SK-N-SH (cell line): ENCODE data around the gene PPP2R5C. TPM values are rescaled to one million over a fixed set of nuclear protein-coding genes. Genes with fewer than 3 reads are reported as not detected.

Experiments
- CTCF ChIA-PET: fragments of 300-600, 350-600 bp; formaldehyde crosslinking; extraction: SDS; loops from one replicate; lab custom pipeline; 2021; lab: Yijun Ruan, JAX
- POLR2A ChIA-PET: fragments of 350-600 bp; sonication (Branson Sonifier 250); formaldehyde crosslinking; extraction: SDS; loops from one replicate; lab custom pipeline; 2020; ENCODE audit warnings: antibody characterized with exemption, inconsistent platforms; lab: Yijun Ruan, JAX
- DNase-seq: peaks from one replicate; pipeline ENCODE4 v3.0.0; 2012
- H2AFZ ChIP-seq: fragments of 200-600 bp; sonication (generic); 2 replicates; pipeline ENCODE4 v1.8.1; 2016; ENCODE audit warnings: antibody characterized with exemption, mild to moderate bottlenecking, low read depth
- H3F3A ChIP-seq: fragments of 200-600 bp; sonication (generic); replicated peaks from 2 replicates; pipeline ENCODE3; 2016; ENCODE audit warnings: antibody characterized with exemption, mild to moderate bottlenecking; ENCODE audit not compliant: insufficient read depth
- H3K27ac ChIP-seq, 2 experiments: fragments of 200-500 bp in 1 of 2; fragments of 200-600 bp in 1 of 2; sonication (Bioruptor generic) in 1 of 2; sonication (generic), shearing (Covaris generic) in 1 of 2; 2 replicates each; pipeline versions ENCODE4 v1.5.1 to v1.6.1; 2014 to 2016; ENCODE audit warnings: low read depth in 2 of 2, inconsistent platforms in 1 of 2, low read length in 1 of 2, mild to moderate bottlenecking in 1 of 2, mixed read lengths in 1 of 2
- H3K27me3 ChIP-seq: fragments of 200-600 bp; sonication (generic), shearing (Covaris generic); 2 replicates; pipeline ENCODE4 v1.6.1; 2016; ENCODE audit warnings: mixed run types; ENCODE audit not compliant: insufficient read depth
- H3K36me3 ChIP-seq, 2 experiments: fragments of 200-500 bp in 1 of 2; fragments of 200-600 bp in 1 of 2; sonication (Bioruptor generic) in 1 of 2; sonication (generic) in 1 of 2; replicated peaks in 1 of 2; 2 replicates each; pipeline versions ENCODE3 to v1.5.1; 2014 to 2016; ENCODE audit warnings: low read length in 1 of 2, mild to moderate bottlenecking in 1 of 2; ENCODE audit not compliant: insufficient read depth in 2 of 2, control insufficient read depth in 1 of 2
- H3K4me1 ChIP-seq, 2 experiments: fragments of 200-500 bp in 1 of 2; fragments of 200-600 bp in 1 of 2; sonication (Bioruptor generic) in 1 of 2; sonication (generic), shearing (Covaris generic) in 1 of 2; 2 replicates each; pipeline versions ENCODE4 v1.5.1 to v1.6.1; 2014 to 2016; ENCODE audit warnings: low read depth in 1 of 2, low read length in 1 of 2, mixed run types in 1 of 2; ENCODE audit not compliant: insufficient read depth in 2 of 2, control insufficient read depth in 1 of 2
- H3K4me2 ChIP-seq: fragments of 200-600 bp; sonication (generic), shearing (Covaris generic); 2 replicates; pipeline ENCODE4 v1.6.1; 2017; ENCODE audit warnings: mixed run types
- H3K4me3 ChIP-seq, 2 experiments: fragments of 200-500 bp in 1 of 2; fragments of 200-600 bp in 1 of 2; sonication (Bioruptor generic) in 1 of 2; sonication (generic), shearing (Covaris generic) in 1 of 2; 2 replicates each; pipeline versions ENCODE4 v1.5.1 to v1.8.1; 2014 to 2016; ENCODE audit warnings: low read depth in 2 of 2, inconsistent platforms in 1 of 2, low read length in 1 of 2, mild to moderate bottlenecking in 1 of 2, mixed read lengths in 1 of 2, moderate library complexity in 1 of 2
- H3K79me2 ChIP-seq: fragments of 200-600 bp; sonication (generic); 2 replicates; pipeline ENCODE4 v1.8.1; 2017; ENCODE audit warnings: mild to moderate bottlenecking; ENCODE audit not compliant: insufficient read depth
- H3K9ac ChIP-seq: fragments of 200-600 bp; sonication (generic); 2 replicates; pipeline ENCODE4 v1.6.1; 2017; ENCODE audit warnings: mixed run types
- H3K9me2 ChIP-seq: fragments of 200-600 bp; sonication (generic); 2 replicates; pipeline ENCODE4 v1.6.1; 2017; ENCODE audit warnings: mixed run types
- H3K9me3 ChIP-seq: fragments of 200-600 bp; sonication (generic); 2 replicates; pipeline ENCODE4 v1.6.1; 2017; ENCODE audit warnings: mixed run types, mild to moderate bottlenecking, moderate library complexity
- H4K20me1 ChIP-seq: fragments of 200-600 bp; sonication (generic); 2 replicates; pipeline ENCODE4 v1.6.1; 2017; ENCODE audit warnings: mild to moderate bottlenecking, mixed run types; ENCODE audit not compliant: insufficient read depth
- CHD2 ChIP-seq: fragments of 150-350 bp; IDR thresholded peaks from 2 replicates; pipeline ENCODE4 v1.6.1; 2018; ENCODE audit warnings: low read length; ENCODE audit not compliant: partially characterized antibody
- ELF1 ChIP-seq: IDR thresholded peaks from 2 replicates; pipeline ENCODE4 v1.4.0; 2012
- EP300 ChIP-seq, 2 experiments: IDR thresholded peaks; 2 replicates each; pipeline versions ENCODE4 v1.4.0 to v1.6.1; 2012; ENCODE audit warnings: borderline replicate concordance in 1 of 2, low read depth in 1 of 2, low read length in 1 of 2
- EZH2phosphoT487 ChIP-seq: fragments of 200-600 bp; sonication (generic); IDR thresholded peaks from 2 replicates; pipeline ENCODE4 v1.6.1; 2017; ENCODE audit warnings: low read depth, mixed run types, mild to moderate bottlenecking, antibody characterized with exemption, moderate library complexity, borderline replicate concordance
- FOSL2 ChIP-seq: IDR thresholded peaks from 2 replicates; pipeline ENCODE4 v1.4.0; 2012; ENCODE audit warnings: low read depth, mild to moderate bottlenecking, moderate library complexity, borderline replicate concordance
- FOXJ3 ChIP-seq: sonication (generic); formaldehyde crosslinking; IDR thresholded peaks from 2 replicates; pipeline ENCODE4 v1.5.1; 2020; ENCODE audit warnings: mild to moderate bottlenecking, missing genetic modification reagents
- FOXM1 ChIP-seq: IDR thresholded peaks from 2 replicates; pipeline ENCODE4 v1.4.0; 2012; ENCODE audit warnings: low read depth, mild to moderate bottlenecking
- MXI1 ChIP-seq: IDR thresholded peaks from 2 replicates; pipeline ENCODE4 v1.6.1; 2012; ENCODE audit warnings: mild to moderate bottlenecking, low read depth, low read length, improper control_type of control experiment
- NFIC ChIP-seq: IDR thresholded peaks from 2 replicates; pipeline ENCODE4 v1.4.0; 2012; ENCODE audit warnings: borderline replicate concordance
- NRF1 ChIP-seq: IDR thresholded peaks from 2 replicates; pipeline ENCODE4 v1.6.1; 2012; ENCODE audit warnings: low read depth, mild to moderate bottlenecking, low read length
- POLR2AphosphoS5 ChIP-seq: IDR thresholded peaks from 2 replicates; pipeline ENCODE4 v1.6.1; 2012; ENCODE audit warnings: low read depth, low read length
- RCOR1 ChIP-seq: fragments of 150-350 bp; IDR thresholded peaks from 2 replicates; pipeline ENCODE4 v1.6.1; 2017; ENCODE audit warnings: antibody characterized with exemption, low read length
- RFX5 ChIP-seq: IDR thresholded peaks from 2 replicates; pipeline ENCODE4 v1.6.1; 2012; ENCODE audit warnings: mild to moderate bottlenecking, improper control_type of control experiment, low read length
- SIN3A ChIP-seq: IDR thresholded peaks from 2 replicates; pipeline ENCODE4 v1.6.1; 2012; ENCODE audit warnings: low read depth, mild to moderate bottlenecking, low read length, moderate library complexity, borderline replicate concordance
- SMC3 ChIP-seq: IDR thresholded peaks from 2 replicates; pipeline ENCODE4 v1.6.1; 2012; ENCODE audit warnings: low read depth, low read length, improper control_type of control experiment
- TEAD4 ChIP-seq: IDR thresholded peaks from 2 replicates; pipeline ENCODE4 v1.4.0; 2012; ENCODE audit warnings: mild to moderate bottlenecking, borderline replicate concordance; ENCODE audit not compliant: insufficient read depth
- YY1 ChIP-seq: IDR thresholded peaks from 2 replicates; pipeline ENCODE4 v1.4.0; 2012; ENCODE audit warnings: low read depth, mild to moderate bottlenecking
- WGBS: methylation state at CpG from one replicate; pipeline ENCODE4 v1.1.6; 2017; ENCODE audit warnings: low lambda C conversion rate; 5-methylcytosine and 5-hydroxymethylcytosine counted together
- polyA plus RNA-seq, 3 experiments: library from polyadenylated mRNA; depleted of rRNA; stranded (reverse); fragments of >200 nt; gene quantifications; 2 replicates each; pipeline ENCODE4 v1.2.3, GENCODE V29; 2012
- TF ChIP-seq, protein P1 (sequence below): IDR thresholded peaks from 2 replicates; pipeline ENCODE4 v1.4.0; 2012; ENCODE audit warnings: low read depth, borderline replicate concordance
- TF ChIP-seq, protein P2 (sequence below): IDR thresholded peaks from 2 replicates; pipeline ENCODE4 v1.4.0; 2012; ENCODE audit warnings: low read depth
- TF ChIP-seq, protein P3 (sequence below): fragments of 200-600 bp; sonication (generic); IDR thresholded peaks from 2 replicates; pipeline ENCODE4 v1.6.1; 2017; ENCODE audit warnings: antibody characterized with exemption, mild to moderate bottlenecking, moderate library complexity
- TF ChIP-seq, protein P4 (sequence below): IDR thresholded peaks from 2 replicates; pipeline ENCODE4 v1.4.0; 2012; ENCODE audit warnings: low read depth, borderline replicate concordance

The PPP2R5C gene
- polyA plus RNA-seq, 1 of the 3 experiments (the other 2 are of a cell fraction): 43.7 TPM

DNA sequence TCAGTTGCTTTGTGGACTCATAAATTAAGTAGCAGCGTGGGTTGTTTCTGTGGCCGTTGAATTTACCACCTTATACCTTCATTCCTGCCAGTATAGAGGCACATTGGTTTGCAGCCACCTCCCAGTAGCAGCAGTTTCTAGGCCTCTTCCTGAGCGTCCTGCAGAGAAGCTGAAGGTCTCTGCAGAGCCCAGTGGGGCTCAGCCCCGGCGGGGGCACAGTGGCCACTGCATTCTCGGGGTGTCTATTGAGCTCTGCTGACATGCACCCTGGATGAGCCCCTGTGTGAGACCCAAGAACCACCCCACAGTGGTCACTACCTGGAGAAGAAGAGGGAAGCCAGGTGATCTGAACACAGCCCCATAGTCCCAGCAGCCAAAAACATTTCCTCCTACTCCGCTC is 145.1 kb downstream of the PPP2R5C start:
- 86% methylated on average over 5 of the region's 7 CpGs for WGBS
- no peak for DNase-seq
- ChIA-PET CTCF (interaction anchor here (0.9 to 1.2 kb wide), 2 partner anchors 14 to 136 kb away, joined by 3 read pairs; no protein-coding TSS in a partner anchor), POLR2A (no interaction called here)
- Histone ChIP-seq H3K27ac (no peak overlapping the region), H3K9me3 (no peaks in the 10 kb centered on the region), H3K79me2 (no peaks in the 10 kb centered on the region), H3K4me2 (no peak overlapping the region), H4K20me1 (no peaks in the 10 kb centered on the region), H3K4me3 (no peak overlapping the region), H2AFZ (no peak overlapping the region), H3F3A (no peaks in the 10 kb centered on the region), H3K9me2 (no peaks in the 10 kb centered on the region), H3K9ac (no peak overlapping the region), H3K36me3 (peaks cover 49 to 60% of the 10 kb centered on the region in 2 experiments), H3K4me1 (no peaks in the 10 kb centered on the region), H3K27me3 (no peaks in the 10 kb centered on the region)
- TF ChIP-seq SMC3 (no peak), RCOR1 (no peak), MXI1 (no peak), SIN3A (no peak), EZH2phosphoT487 (no peak), TEAD4 (no peak), ELF1 (no peak), POLR2AphosphoS5 (no peak), RFX5 (no peak), CHD2 (no peak), FOXM1 (no peak)
- TF ChIP-seq, protein P1, sequence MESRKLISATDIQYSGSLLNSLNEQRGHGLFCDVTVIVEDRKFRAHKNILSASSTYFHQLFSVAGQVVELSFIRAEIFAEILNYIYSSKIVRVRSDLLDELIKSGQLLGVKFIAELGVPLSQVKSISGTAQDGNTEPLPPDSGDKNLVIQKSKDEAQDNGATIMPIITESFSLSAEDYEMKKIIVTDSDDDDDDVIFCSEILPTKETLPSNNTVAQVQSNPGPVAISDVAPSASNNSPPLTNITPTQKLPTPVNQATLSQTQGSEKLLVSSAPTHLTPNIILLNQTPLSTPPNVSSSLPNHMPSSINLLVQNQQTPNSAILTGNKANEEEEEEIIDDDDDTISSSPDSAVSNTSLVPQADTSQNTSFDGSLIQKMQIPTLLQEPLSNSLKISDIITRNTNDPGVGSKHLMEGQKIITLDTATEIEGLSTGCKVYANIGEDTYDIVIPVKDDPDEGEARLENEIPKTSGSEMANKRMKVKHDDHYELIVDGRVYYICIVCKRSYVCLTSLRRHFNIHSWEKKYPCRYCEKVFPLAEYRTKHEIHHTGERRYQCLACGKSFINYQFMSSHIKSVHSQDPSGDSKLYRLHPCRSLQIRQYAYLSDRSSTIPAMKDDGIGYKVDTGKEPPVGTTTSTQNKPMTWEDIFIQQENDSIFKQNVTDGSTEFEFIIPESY: no peak
- TF ChIP-seq, protein P2, sequence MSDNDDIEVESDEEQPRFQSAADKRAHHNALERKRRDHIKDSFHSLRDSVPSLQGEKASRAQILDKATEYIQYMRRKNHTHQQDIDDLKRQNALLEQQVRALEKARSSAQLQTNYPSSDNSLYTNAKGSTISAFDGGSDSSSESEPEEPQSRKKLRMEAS: no peak
- TF ChIP-seq, protein P3, sequence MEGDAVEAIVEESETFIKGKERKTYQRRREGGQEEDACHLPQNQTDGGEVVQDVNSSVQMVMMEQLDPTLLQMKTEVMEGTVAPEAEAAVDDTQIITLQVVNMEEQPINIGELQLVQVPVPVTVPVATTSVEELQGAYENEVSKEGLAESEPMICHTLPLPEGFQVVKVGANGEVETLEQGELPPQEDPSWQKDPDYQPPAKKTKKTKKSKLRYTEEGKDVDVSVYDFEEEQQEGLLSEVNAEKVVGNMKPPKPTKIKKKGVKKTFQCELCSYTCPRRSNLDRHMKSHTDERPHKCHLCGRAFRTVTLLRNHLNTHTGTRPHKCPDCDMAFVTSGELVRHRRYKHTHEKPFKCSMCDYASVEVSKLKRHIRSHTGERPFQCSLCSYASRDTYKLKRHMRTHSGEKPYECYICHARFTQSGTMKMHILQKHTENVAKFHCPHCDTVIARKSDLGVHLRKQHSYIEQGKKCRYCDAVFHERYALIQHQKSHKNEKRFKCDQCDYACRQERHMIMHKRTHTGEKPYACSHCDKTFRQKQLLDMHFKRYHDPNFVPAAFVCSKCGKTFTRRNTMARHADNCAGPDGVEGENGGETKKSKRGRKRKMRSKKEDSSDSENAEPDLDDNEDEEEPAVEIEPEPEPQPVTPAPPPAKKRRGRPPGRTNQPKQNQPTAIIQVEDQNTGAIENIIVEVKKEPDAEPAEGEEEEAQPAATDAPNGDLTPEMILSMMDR: no peak

DNA sequence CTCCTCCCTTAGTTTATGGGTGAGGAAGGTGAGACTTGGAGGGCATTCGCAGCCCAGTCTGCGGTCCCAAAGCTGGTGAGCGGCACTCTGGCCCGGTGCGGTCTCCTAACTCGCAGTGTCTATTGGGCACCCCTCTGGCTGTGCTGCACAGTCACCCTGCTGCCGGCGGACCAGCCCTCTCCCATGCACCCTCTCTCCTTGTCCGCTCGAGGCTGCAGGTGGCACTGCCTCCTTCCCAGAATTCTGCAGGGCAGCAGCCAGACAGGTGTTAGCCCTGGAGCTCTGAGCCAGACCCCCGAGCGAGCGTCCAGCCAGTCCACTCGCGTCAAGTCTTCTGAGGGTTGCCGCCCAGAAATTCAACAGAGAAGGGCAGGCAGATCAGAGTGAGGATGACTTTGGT is 146.1 kb downstream of the PPP2R5C start:
- no peak overlapping the region for H2AFZ ChIP-seq
- no peak overlapping the region for H3K4me2 ChIP-seq
- no peaks in the 10 kb centered on the region for H3K9me2 ChIP-seq
- H3K27me3 ChIP-seq: no peaks in the 10 kb centered on the region
- H3K9ac ChIP-seq: no peak overlapping the region
- H3F3A ChIP-seq: no peaks in the 10 kb centered on the region
- no peak for DNase-seq
- ChIA-PET CTCF (interaction anchor here (1.2 kb wide), 1 partner anchor 15 kb away, joined by 3 read pairs; no protein-coding TSS in a partner anchor), POLR2A (no interaction called here)
- WGBS: 89% methylated on average over 14 of the region's 16 CpGs
- peaks cover 48 to 57% of the 10 kb centered on the region in 2 experiments for H3K36me3 ChIP-seq
- no peaks in the 10 kb centered on the region for H4K20me1 ChIP-seq
- no peaks in the 10 kb centered on the region for H3K9me3 ChIP-seq
- no peak overlapping the region for H3K27ac ChIP-seq
- H3K79me2 ChIP-seq: no peaks in the 10 kb centered on the region
- H3K4me1 ChIP-seq: no peaks in the 10 kb centered on the region
- no peak overlapping the region for H3K4me3 ChIP-seq
- TF ChIP-seq FOXJ3 (CRISPR knock-in tag): no peak
- TF ChIP-seq YY1: no peak
- TF ChIP-seq FOXM1: no peak
- TF ChIP-seq NFIC: no peak
- TF ChIP-seq, protein P3: no peak
- TF ChIP-seq, protein P4, sequence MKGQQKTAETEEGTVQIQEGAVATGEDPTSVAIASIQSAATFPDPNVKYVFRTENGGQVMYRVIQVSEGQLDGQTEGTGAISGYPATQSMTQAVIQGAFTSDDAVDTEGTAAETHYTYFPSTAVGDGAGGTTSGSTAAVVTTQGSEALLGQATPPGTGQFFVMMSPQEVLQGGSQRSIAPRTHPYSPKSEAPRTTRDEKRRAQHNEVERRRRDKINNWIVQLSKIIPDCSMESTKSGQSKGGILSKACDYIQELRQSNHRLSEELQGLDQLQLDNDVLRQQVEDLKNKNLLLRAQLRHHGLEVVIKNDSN: no peak
- TF ChIP-seq FOSL2: no peak
- no peak for TF ChIP-seq EP300 (IDR thresholded peaks at IDR 0.05; ENCODE audit: borderline replicate concordance in 1 of 2, low read depth in 1 of 2, low read length in 1 of 2)
- no peak for TF ChIP-seq NRF1
